ENCODE measurements around the gene ABRACL. TPM values are rescaled to one million over a fixed set of nuclear protein-coding genes. Genes with fewer than 3 reads are reported as not detected.

The ABRACL gene
- total RNA-seq, 2 experiments from 2014 or later = 69.7 to 73.5 TPM

- intact Hi-C loops (cut with micrococcal nuclease; ENCODE audit: unreplicated experiment) = no loop called here
- Histone ChIP-seq H2AFZ (ENCODE audit: low read length) (no peak overlapping the region), H3K36me3 (ENCODE audit: insufficient read depth, low read length) (no peaks in the 10 kb centered on the region), H3K79me2 (ENCODE audit: insufficient read depth, low read depth, low read length) (no peaks in the 10 kb centered on the region), H3K27ac (ENCODE audit: low read depth, low read length, poor library complexity, severe bottlenecking) (no peak overlapping the region), H3K9me2 (ENCODE audit: insufficient read depth, low read length) (no peaks in the 10 kb centered on the region), H4K20me1 (ENCODE audit: insufficient read depth, low read length) (no peaks in the 10 kb centered on the region), H3K4me2 (ENCODE audit: low read length) (no peak overlapping the region), H3K4me3 (ENCODE audit: low read depth, low read length, poor library complexity, severe bottlenecking) (no peak overlapping the region), H3K4me1 (ENCODE audit: insufficient read depth, low read length, poor library complexity, severe bottlenecking) (no peaks in the 10 kb centered on the region), H3K9me3 (ENCODE audit: low read length) (no peaks in the 10 kb centered on the region)
- DNase-seq (ENCODE audit: low spot score) = no peak
- no TSS peak for BruUV-seq (replicated peaks)
- POLR2A ChIA-PET = no interaction called here
- TF ChIP-seq EZH2phosphoT487 (IDR thresholded peaks at IDR 0.05; ENCODE audit: borderline replicate concordance, low read depth, low read length) (no peak), CTCF (conservative IDR thresholded peaks at IDR 0.05; ENCODE audit: low read length) (no peak)
- CTCF ChIA-PET (ENCODE audit: unreplicated experiment) = no interaction called here
Observed at GRCh38 chr6:139050770-139051313, 22.3 kb downstream of the ABRACL start.

GRCh38 chr6:139051396-139052060, 23.0 kb downstream of the ABRACL start:
- Histone ChIP-seq H3K4me3 (ENCODE audit: low read depth, low read length, poor library complexity, severe bottlenecking) (no peak overlapping the region), H3K36me3 (ENCODE audit: insufficient read depth, low read length) (no peaks in the 10 kb centered on the region), H3K9me2 (ENCODE audit: insufficient read depth, low read length) (no peaks in the 10 kb centered on the region), H3K4me2 (ENCODE audit: low read length) (no peak overlapping the region), H3K9me3 (ENCODE audit: low read length) (no peaks in the 10 kb centered on the region), H4K20me1 (ENCODE audit: insufficient read depth, low read length) (no peaks in the 10 kb centered on the region), H3K27ac (ENCODE audit: low read depth, low read length, poor library complexity, severe bottlenecking) (no peak overlapping the region), H2AFZ (ENCODE audit: low read length) (no peak overlapping the region), H3K79me2 (ENCODE audit: insufficient read depth, low read depth, low read length) (no peaks in the 10 kb centered on the region), H3K4me1 (ENCODE audit: insufficient read depth, low read length, poor library complexity, severe bottlenecking) (no peaks in the 10 kb centered on the region)
- intact Hi-C loops (cut with micrococcal nuclease; ENCODE audit: unreplicated experiment) = no loop called here
- DNase-seq (ENCODE audit: low spot score) = no peak
- CTCF ChIA-PET (ENCODE audit: unreplicated experiment) = no interaction called here
- POLR2A ChIA-PET = interaction anchor here (1.3 kb wide), 1 partner anchor 13 kb away, joined by 4 read pairs; no protein-coding TSS in a partner anchor
- no TSS peak for BruUV-seq (replicated peaks)
- no peak for TF ChIP-seq EZH2phosphoT487 (IDR thresholded peaks at IDR 0.05; ENCODE audit: borderline replicate concordance, low read depth, low read length)

- BruUV-seq (replicated peaks) = no TSS peak
- intact Hi-C loops (cut with micrococcal nuclease; ENCODE audit: unreplicated experiment) = no loop called here
- H3K36me3 ChIP-seq (ENCODE audit: insufficient read depth, low read length) = no peaks in the 10 kb centered on the region
- POLR2A ChIA-PET = interaction anchor here (0.5 kb wide), 1 partner anchor 610 kb away, joined by 3 read pairs; no protein-coding TSS in a partner anchor
- H3K4me1 ChIP-seq (ENCODE audit: insufficient read depth, low read length, poor library complexity, severe bottlenecking) = no peaks in the 10 kb centered on the region
- TF ChIP-seq EZH2phosphoT487 (IDR thresholded peaks at IDR 0.05; ENCODE audit: borderline replicate concordance, low read depth, low read length) (no peak), CTCF (conservative IDR thresholded peaks at IDR 0.05; ENCODE audit: low read length) (no peak)
- no peaks in the 10 kb centered on the region for H3K79me2 ChIP-seq (ENCODE audit: insufficient read depth, low read depth, low read length)
- no peaks in the 10 kb centered on the region for H3K9me3 ChIP-seq (ENCODE audit: low read length)
- CTCF ChIA-PET (ENCODE audit: unreplicated experiment) = no interaction called here
- H3K27ac ChIP-seq (ENCODE audit: low read depth, low read length, poor library complexity, severe bottlenecking) = no peak overlapping the region
- no peaks in the 10 kb centered on the region for H3K9me2 ChIP-seq (ENCODE audit: insufficient read depth, low read length)
- H4K20me1 ChIP-seq (ENCODE audit: insufficient read depth, low read length) = no peaks in the 10 kb centered on the region
- H3K4me2 ChIP-seq (ENCODE audit: low read length) = no peak overlapping the region
- H3K4me3 ChIP-seq (ENCODE audit: low read depth, low read length, poor library complexity, severe bottlenecking) = no peak overlapping the region
- DNase-seq (ENCODE audit: low spot score) = no peak
- no peak overlapping the region for H2AFZ ChIP-seq (ENCODE audit: low read length)
Observed at GRCh38 chr6:139053382-139053781, 24.8 kb downstream of the ABRACL start.

Measured in OCI-LY7 (cell line).